ENCODE measurements around the gene NTN1. TPM values are rescaled to one million over a fixed set of nuclear protein-coding genes. Genes with fewer than 3 reads are reported as not detected.

NTN1 gene
- total and polyA plus RNA-seq, 2 donors from 2014 or later, result 1.8 TPM

- H3K9ac ChIP-seq (ENCODE audit: low read length in 3 of 3), result no peak overlapping the region
- H3K36me3 ChIP-seq (ENCODE audit: control insufficient read depth in 2 of 3, insufficient read depth in 3 of 3, low read length in 3 of 3), result no peaks in the 10 kb centered on the region
- H3K9me3 ChIP-seq (ENCODE audit: control insufficient read depth in 2 of 3, insufficient read depth in 1 of 3, low read length in 3 of 3), result no peaks in the 10 kb centered on the region
- no peak overlapping the region for H3K4me3 ChIP-seq (ENCODE audit: low read length in 3 of 3)
- FAIRE-seq (no peak), DNase-seq (peak in 4 of 5 donors; percentile 31 to 79 (median 65))
- no peaks in the 10 kb centered on the region for H3K27me3 ChIP-seq (ENCODE audit: control insufficient read depth, insufficient read depth, low read length)
- intact Hi-C loops (cut with DNase I), result no loop called here
- H3K4me1 ChIP-seq (ENCODE audit: control insufficient read depth in 2 of 3, insufficient read depth in 2 of 3, low read depth in 1 of 3, low read length in 3 of 3), result peaks cover 0 to 7% (median 5%) of the 10 kb centered on the region in 3 donors
- TF ChIP-seq CTCF (IDR thresholded peaks at IDR 0.05; ENCODE audit: borderline replicate concordance, extremely low read depth, insufficient read depth), result no peak
- H3K27ac ChIP-seq (ENCODE audit: low read depth in 2 of 2, low read length in 2 of 2), result peak overlapping the region in 1 of 2 donors; percentile 83
Observed at GRCh38 chr17:9241371-9241712, 220.0 kb downstream of the NTN1 start.

DNA sequence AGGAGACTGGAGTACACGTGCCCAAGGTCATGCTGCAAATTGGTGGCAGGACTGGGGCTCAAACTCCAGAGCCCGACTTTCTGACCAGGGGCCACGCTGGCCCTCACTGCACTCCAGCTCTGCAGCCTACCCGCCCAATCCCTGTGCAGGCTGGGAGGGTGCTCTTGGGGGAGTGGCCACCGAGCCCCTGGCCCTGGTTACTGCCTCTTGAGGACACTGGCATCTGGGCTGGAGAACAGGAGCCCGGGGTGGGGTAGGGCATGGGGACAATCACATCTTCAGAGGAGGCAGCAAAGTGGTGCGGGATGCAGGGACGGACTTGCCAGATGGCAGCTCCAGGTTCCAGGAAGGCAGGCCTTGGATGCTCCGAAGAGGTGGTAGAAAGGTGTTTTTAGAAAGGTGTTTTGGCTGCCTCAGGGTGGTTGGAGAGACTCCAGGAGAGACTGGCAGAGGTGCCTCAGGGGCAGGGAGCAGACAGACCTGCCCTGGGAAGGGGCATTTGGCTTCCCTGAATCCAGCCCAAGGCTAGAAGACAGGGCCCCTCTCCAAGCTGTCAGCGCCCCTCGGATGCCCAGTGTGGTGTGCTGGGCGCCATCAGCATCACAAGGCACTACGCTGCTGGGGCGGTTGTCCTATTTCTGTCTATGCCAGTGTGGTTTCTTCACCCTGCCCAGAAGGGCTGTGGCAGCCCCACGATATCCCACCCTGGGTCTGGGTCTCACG is 220.6 kb downstream of the NTN1 start:
- no peaks in the 10 kb centered on the region for H3K36me3 ChIP-seq (ENCODE audit: control insufficient read depth in 2 of 3, insufficient read depth in 3 of 3, low read length in 3 of 3)
- no peak for FAIRE-seq
- H3K4me3 ChIP-seq (ENCODE audit: low read length in 3 of 3), result no peak overlapping the region
- peak in 1 of 5 donors; percentile 59 for DNase-seq
- H3K9ac ChIP-seq (ENCODE audit: low read length in 3 of 3), result no peak overlapping the region
- no peaks in the 10 kb centered on the region for H3K27me3 ChIP-seq (ENCODE audit: control insufficient read depth, insufficient read depth, low read length)
- intact Hi-C loops (cut with DNase I), result no loop called here
- H3K9me3 ChIP-seq (ENCODE audit: control insufficient read depth in 2 of 3, insufficient read depth in 1 of 3, low read length in 3 of 3), result no peaks in the 10 kb centered on the region
- peaks cover 0 to 7% (median 5%) of the 10 kb centered on the region in 3 donors for H3K4me1 ChIP-seq (ENCODE audit: control insufficient read depth in 2 of 3, insufficient read depth in 2 of 3, low read depth in 1 of 3, low read length in 3 of 3)
- no peak for TF ChIP-seq CTCF (IDR thresholded peaks at IDR 0.05; ENCODE audit: borderline replicate concordance, extremely low read depth, insufficient read depth)
- no peak overlapping the region for H3K27ac ChIP-seq (ENCODE audit: low read depth in 2 of 2, low read length in 2 of 2)

GRCh38 chr17:9242497-9242881 is 221.2 kb downstream of the NTN1 start:
- H3K4me3 ChIP-seq (ENCODE audit: low read length in 3 of 3), result no peak overlapping the region
- no peak overlapping the region for H3K9ac ChIP-seq (ENCODE audit: low read length in 3 of 3)
- H3K4me1 ChIP-seq (ENCODE audit: control insufficient read depth in 2 of 3, insufficient read depth in 2 of 3, low read depth in 1 of 3, low read length in 3 of 3), result peaks cover 0 to 7% (median 5%) of the 10 kb centered on the region in 3 donors
- no peaks in the 10 kb centered on the region for H3K27me3 ChIP-seq (ENCODE audit: control insufficient read depth, insufficient read depth, low read length)
- intact Hi-C loops (cut with DNase I), result no loop called here
- H3K27ac ChIP-seq (ENCODE audit: low read depth in 2 of 2, low read length in 2 of 2), result no peak overlapping the region
- H3K9me3 ChIP-seq (ENCODE audit: control insufficient read depth in 2 of 3, insufficient read depth in 1 of 3, low read length in 3 of 3), result no peaks in the 10 kb centered on the region
- DNase-seq, result peak in 1 of 5 donors; percentile 63
- FAIRE-seq, result no peak
- H3K36me3 ChIP-seq (ENCODE audit: control insufficient read depth in 2 of 3, insufficient read depth in 3 of 3, low read length in 3 of 3), result no peaks in the 10 kb centered on the region
- no peak for TF ChIP-seq CTCF (IDR thresholded peaks at IDR 0.05; ENCODE audit: borderline replicate concordance, extremely low read depth, insufficient read depth)
